CD4-positive, alpha-beta T cell (primary cell): ENCODE measurements around the gene PAPOLA. TPM values are rescaled to one million over a fixed set of nuclear protein-coding genes. Genes with fewer than 3 reads are reported as not detected.

Experiments
- ATAC-seq: fragments of 200-7000 bp; cut with Tn5 transposase; one replicate; pipeline ENCODE4 v1.10.0; 2022; ENCODE audit warnings: mild to moderate bottlenecking; ENCODE audit not compliant: poor library complexity
- CTCF ChIA-PET: fragments of 350-600 bp; sonication (Branson Sonifier 250); formaldehyde crosslinking; loops from one replicate; lab custom pipeline; 2021; ENCODE audit warnings: antibody characterized with exemption, inconsistent platforms; lab: Charles Lee
- POLR2A ChIA-PET: fragments of 350-600 bp; sonication (Branson Sonifier 250); formaldehyde crosslinking; loops from one replicate; lab custom pipeline; 2021; ENCODE audit warnings: antibody characterized with exemption, inconsistent platforms; lab: Charles Lee
- DNase-seq, 14 experiments: peaks; one replicate each; pipeline ENCODE4 v3.0.0-alpha.2; 2013 to 2020; ENCODE audit warnings: mixed read lengths in 2 of 14
- H3K27ac ChIP-seq, 2 donors: one replicate each; pipeline versions ENCODE4 v1.5.1 to v1.7.0; 2013; ENCODE audit warnings: low read length in 2 of 2, low read depth in 1 of 2, mild to moderate bottlenecking in 1 of 2
- H3K27me3 ChIP-seq, 2 experiments: 1 replicate in 1 of 2; 2 replicates in 1 of 2; pipeline versions ENCODE4 v1.6.1 to v1.7.0; 2013; ENCODE audit warnings: low read length in 2 of 2, control low read depth in 1 of 2, mild to moderate bottlenecking in 1 of 2, moderate library complexity in 1 of 2; ENCODE audit not compliant: insufficient read depth in 2 of 2, control insufficient read depth in 1 of 2
- H3K36me3 ChIP-seq: one replicate; pipeline ENCODE4 v1.6.1; 2013; ENCODE audit warnings: low read length, control low read depth; ENCODE audit not compliant: insufficient read depth
- H3K4me1 ChIP-seq: one replicate; pipeline ENCODE4 v1.6.1; 2013; ENCODE audit warnings: low read length, control low read depth; ENCODE audit not compliant: insufficient read depth
- H3K4me3 ChIP-seq: one replicate; pipeline ENCODE4 v1.5.1; 2013; ENCODE audit warnings: mild to moderate bottlenecking, low read length, moderate library complexity
- H3K9me3 ChIP-seq, 2 experiments: 1 replicate in 1 of 2; 2 replicates in 1 of 2; pipeline versions ENCODE4 v1.6.1 to v1.7.0; 2013; ENCODE audit warnings: low read length in 2 of 2, mild to moderate bottlenecking in 2 of 2, control low read depth in 1 of 2, moderate library complexity in 1 of 2; ENCODE audit not compliant: control insufficient read depth in 1 of 2, insufficient read depth in 1 of 2
- H3K27ac Mint-ChIP-seq: one replicate; pipeline ENCODE4 v1.8.0; 2020; ENCODE audit warnings: mixed read lengths
- H3K27me3 Mint-ChIP-seq: one replicate; pipeline ENCODE4 v1.8.0; 2021; ENCODE audit warnings: mixed read lengths
- H3K36me3 Mint-ChIP-seq: one replicate; pipeline ENCODE4 v1.8.0; 2021; ENCODE audit warnings: low read depth, mixed read lengths
- H3K4me1 Mint-ChIP-seq: one replicate; pipeline ENCODE4 v1.8.0; 2021; ENCODE audit warnings: low read depth, mixed read lengths
- H3K4me3 Mint-ChIP-seq: one replicate; pipeline ENCODE4 v1.8.0; 2020; ENCODE audit warnings: mild to moderate bottlenecking, mixed read lengths
- H3K9me3 Mint-ChIP-seq: one replicate; pipeline ENCODE4 v1.8.0; 2020; ENCODE audit warnings: mixed read lengths
- CTCF ChIP-seq: fragments of 200-600 bp; IDR thresholded peaks from one replicate; pipeline ENCODE4 v1.8.0; 2022; ENCODE audit warnings: antibody characterized with exemption, mild to moderate bottlenecking
- intact Hi-C, 2 experiments: fragments of 100-400 bp; cut with DNase I in 1 of 2; cut with micrococcal nuclease in 1 of 2; formaldehyde crosslinking; loops; one replicate each; pipeline versions ENCODE4 v1.15.1 to v1.9.0; 2023 to 2025; cut with DNase I, micrococcal nuclease
- total RNA-seq, 174 experiments: library from RNA in 2 of 174; stranded (reverse) in 2 of 174; gene quantifications; one replicate each; pipeline ENCODE4 v1.2.3 and lab custom pipeline; 2021 to 2026

PAPOLA gene
- total RNA-seq, 2 experiments from 2014 or later: 140 to 148 TPM

- Mint-ChIP-seq H3K9me3 (no peaks in the 10 kb centered on the region), H3K27me3 (no peaks in the 10 kb centered on the region), H3K4me3 (no peak overlapping the region), H3K27ac (peak overlapping the region; percentile 17), H3K4me1 (peaks cover 23% of the 10 kb centered on the region), H3K36me3 (peaks cover 19% of the 10 kb centered on the region)
- no peak overlapping the region for H3K27ac ChIP-seq
- ChIA-PET POLR2A (no interaction called here), CTCF (no interaction called here)
- ATAC-seq: no peak
- H3K4me1 ChIP-seq: no peaks in the 10 kb centered on the region
- no peaks in the 10 kb centered on the region for H3K9me3 ChIP-seq
- H3K27me3 ChIP-seq: no peaks in the 10 kb centered on the region
- intact Hi-C loops: no loop called here
- no peak for TF ChIP-seq CTCF
- DNase-seq: no peak
- peaks cover 4% of the 10 kb centered on the region for H3K36me3 ChIP-seq
- H3K4me3 ChIP-seq: no peak overlapping the region
Measured at GRCh38 chr14:96574633-96575632, 72.8 kb downstream of the PAPOLA start.

- intact Hi-C loops: no loop called here
- Mint-ChIP-seq H3K4me3 (no peak overlapping the region), H3K4me1 (peaks cover 23% of the 10 kb centered on the region), H3K9me3 (no peaks in the 10 kb centered on the region), H3K27ac (peak overlapping the region; percentile 13), H3K27me3 (no peaks in the 10 kb centered on the region), H3K36me3 (peaks cover 14% of the 10 kb centered on the region)
- no peaks in the 10 kb centered on the region for H3K4me1 ChIP-seq
- DNase-seq (no peak), ATAC-seq (no peak)
- POLR2A ChIA-PET: interaction anchor here (1.1 kb wide), 1 partner anchor 196 kb away, joined by 3 read pairs; no protein-coding TSS in a partner anchor
- no peaks in the 10 kb centered on the region for H3K27me3 ChIP-seq
- no peak overlapping the region for H3K4me3 ChIP-seq
- TF ChIP-seq CTCF: no peak
- no peak overlapping the region for H3K27ac ChIP-seq
- peaks cover 4% of the 10 kb centered on the region for H3K36me3 ChIP-seq
- CTCF ChIA-PET: interaction anchor here (0.6 to 1.1 kb wide), 2 partner anchors 8 to 19 kb away, joined by 4 read pairs; no protein-coding TSS in a partner anchor
- no peaks in the 10 kb centered on the region for H3K9me3 ChIP-seq
Measured at GRCh38 chr14:96576359-96576758, 74.2 kb downstream of the PAPOLA start.

GRCh38 chr14:96576937-96577336 is 74.8 kb downstream of the PAPOLA start:
- intact Hi-C loops: no loop called here
- H3K27me3 ChIP-seq: no peaks in the 10 kb centered on the region
- peaks cover 10% of the 10 kb centered on the region for H3K36me3 Mint-ChIP-seq
- peaks cover 4% of the 10 kb centered on the region for H3K36me3 ChIP-seq
- no peak for ATAC-seq
- H3K27ac Mint-ChIP-seq: peak overlapping the region; percentile 2
- DNase-seq: no peak
- H3K27ac ChIP-seq: no peak overlapping the region
- no peaks in the 10 kb centered on the region for H3K9me3 ChIP-seq
- CTCF ChIA-PET: interaction anchor here (0.6 to 1.1 kb wide), 3 partner anchors 9 to 20 kb away, joined by 3 to 4 read pairs (median 4); no protein-coding TSS in a partner anchor
- TF ChIP-seq CTCF: no peak
- no peaks in the 10 kb centered on the region for H3K4me1 ChIP-seq
- H3K4me1 Mint-ChIP-seq: peaks cover 23% of the 10 kb centered on the region
- POLR2A ChIA-PET: no interaction called here
- no peak overlapping the region for H3K4me3 Mint-ChIP-seq
- H3K9me3 Mint-ChIP-seq: no peaks in the 10 kb centered on the region
- H3K27me3 Mint-ChIP-seq: no peaks in the 10 kb centered on the region
- H3K4me3 ChIP-seq: no peak overlapping the region
